Measurements from ENCODE around the gene MCF2L.

DNA sequence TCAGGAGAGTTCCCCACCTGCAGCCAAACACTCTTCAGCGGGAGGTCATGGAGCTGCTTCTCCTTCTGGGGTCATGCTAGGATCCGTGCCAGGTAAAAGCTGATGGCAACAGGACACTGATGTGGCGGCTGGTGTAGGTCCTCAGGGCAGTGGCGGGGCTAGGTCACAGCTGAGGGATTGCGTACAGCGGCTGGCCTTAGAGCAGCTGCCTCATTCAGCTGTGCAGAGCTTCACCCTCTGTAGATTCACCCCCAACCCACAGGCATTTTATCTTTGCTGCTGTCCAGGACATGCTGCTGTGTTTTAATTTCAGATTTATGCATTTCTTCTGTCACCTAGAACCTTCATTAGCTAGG, 2.3 kb downstream of the MCF2L start:
- TF ChIP-seq, protein P1, sequence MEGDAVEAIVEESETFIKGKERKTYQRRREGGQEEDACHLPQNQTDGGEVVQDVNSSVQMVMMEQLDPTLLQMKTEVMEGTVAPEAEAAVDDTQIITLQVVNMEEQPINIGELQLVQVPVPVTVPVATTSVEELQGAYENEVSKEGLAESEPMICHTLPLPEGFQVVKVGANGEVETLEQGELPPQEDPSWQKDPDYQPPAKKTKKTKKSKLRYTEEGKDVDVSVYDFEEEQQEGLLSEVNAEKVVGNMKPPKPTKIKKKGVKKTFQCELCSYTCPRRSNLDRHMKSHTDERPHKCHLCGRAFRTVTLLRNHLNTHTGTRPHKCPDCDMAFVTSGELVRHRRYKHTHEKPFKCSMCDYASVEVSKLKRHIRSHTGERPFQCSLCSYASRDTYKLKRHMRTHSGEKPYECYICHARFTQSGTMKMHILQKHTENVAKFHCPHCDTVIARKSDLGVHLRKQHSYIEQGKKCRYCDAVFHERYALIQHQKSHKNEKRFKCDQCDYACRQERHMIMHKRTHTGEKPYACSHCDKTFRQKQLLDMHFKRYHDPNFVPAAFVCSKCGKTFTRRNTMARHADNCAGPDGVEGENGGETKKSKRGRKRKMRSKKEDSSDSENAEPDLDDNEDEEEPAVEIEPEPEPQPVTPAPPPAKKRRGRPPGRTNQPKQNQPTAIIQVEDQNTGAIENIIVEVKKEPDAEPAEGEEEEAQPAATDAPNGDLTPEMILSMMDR (conservative IDR thresholded peaks at IDR 0.05; ENCODE audit: low read depth, low read length): no peak
- TF ChIP-seq EZH2 (IDR thresholded peaks at IDR 0.05; ENCODE audit: low read length, unreplicated experiment): no peak
- TF ChIP-seq EZH2phosphoT487 (IDR thresholded peaks at IDR 0.05; ENCODE audit: borderline replicate concordance, low read length): no peak
